ENCODE results near the gene ZNF385B.

ZNF385B gene

DNA sequence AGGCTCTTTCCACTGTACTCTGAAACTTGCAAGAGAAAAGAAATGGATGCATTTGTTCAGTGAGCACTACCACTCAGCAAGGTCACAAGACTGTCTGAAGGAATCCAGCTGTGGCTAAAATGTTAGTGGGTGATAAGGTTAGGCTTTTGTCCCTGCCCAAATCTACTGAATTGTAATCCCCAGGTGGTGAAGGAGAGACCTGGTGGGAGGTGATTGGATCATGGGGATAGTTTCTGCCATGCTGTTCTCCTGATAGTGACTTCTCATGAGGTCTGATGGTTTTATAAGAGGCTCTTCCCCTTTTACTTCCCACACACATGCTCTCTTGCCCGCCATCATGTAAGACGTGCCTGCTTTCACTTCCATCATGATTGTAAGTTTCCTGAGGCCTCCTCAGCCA, 68.2 kb downstream of the ZNF385B start:
- no peaks in the 10 kb centered on the region for H3K9me2 ChIP-seq (replicated peaks; ENCODE audit: insufficient read depth, low read length)
- no peaks in the 10 kb centered on the region for H3K9me3 ChIP-seq (ENCODE audit: insufficient read depth, low read length)
- TF ChIP-seq EZH2phosphoT487 (conservative IDR thresholded peaks at IDR 0.05; ENCODE audit: low read length), result no peak
- TF ChIP-seq, protein P1, sequence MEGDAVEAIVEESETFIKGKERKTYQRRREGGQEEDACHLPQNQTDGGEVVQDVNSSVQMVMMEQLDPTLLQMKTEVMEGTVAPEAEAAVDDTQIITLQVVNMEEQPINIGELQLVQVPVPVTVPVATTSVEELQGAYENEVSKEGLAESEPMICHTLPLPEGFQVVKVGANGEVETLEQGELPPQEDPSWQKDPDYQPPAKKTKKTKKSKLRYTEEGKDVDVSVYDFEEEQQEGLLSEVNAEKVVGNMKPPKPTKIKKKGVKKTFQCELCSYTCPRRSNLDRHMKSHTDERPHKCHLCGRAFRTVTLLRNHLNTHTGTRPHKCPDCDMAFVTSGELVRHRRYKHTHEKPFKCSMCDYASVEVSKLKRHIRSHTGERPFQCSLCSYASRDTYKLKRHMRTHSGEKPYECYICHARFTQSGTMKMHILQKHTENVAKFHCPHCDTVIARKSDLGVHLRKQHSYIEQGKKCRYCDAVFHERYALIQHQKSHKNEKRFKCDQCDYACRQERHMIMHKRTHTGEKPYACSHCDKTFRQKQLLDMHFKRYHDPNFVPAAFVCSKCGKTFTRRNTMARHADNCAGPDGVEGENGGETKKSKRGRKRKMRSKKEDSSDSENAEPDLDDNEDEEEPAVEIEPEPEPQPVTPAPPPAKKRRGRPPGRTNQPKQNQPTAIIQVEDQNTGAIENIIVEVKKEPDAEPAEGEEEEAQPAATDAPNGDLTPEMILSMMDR (IDR thresholded peaks at IDR 0.05; ENCODE audit: insufficient read depth, low read length, poor library complexity, severe bottlenecking), result no peak
- H3K4me3 ChIP-seq (ENCODE audit: insufficient read depth, low read length, poor library complexity, severe bottlenecking), result no peak overlapping the region
- 0 out of 2 replicates have a peak, but pooled peaks cover 4% of the 10 kb centered on the region for H3K36me3 ChIP-seq (ENCODE audit: low read length)
- H3K79me2 ChIP-seq (ENCODE audit: insufficient read depth, low read length), result no peaks in the 10 kb centered on the region; the same call in 1 of the 2 replicates
- H3K27ac ChIP-seq (ENCODE audit: low read depth, low read length), result no peak overlapping the region
- no peak overlapping the region for H3K4me2 ChIP-seq (ENCODE audit: low read depth, low read length, poor library complexity, severe bottlenecking)
- H3K9ac ChIP-seq (ENCODE audit: low read length), result no peak overlapping the region
- no peaks in the 10 kb centered on the region for H3K27me3 ChIP-seq (ENCODE audit: low read length)
- no peak overlapping the region for H2AFZ ChIP-seq (ENCODE audit: low read depth, low read length, severe bottlenecking)
- H3F3A ChIP-seq (ENCODE audit: insufficient read depth), result no peaks in the 10 kb centered on the region
- no peaks in the 10 kb centered on the region for H4K20me1 ChIP-seq (ENCODE audit: low read depth, low read length)

DNA sequence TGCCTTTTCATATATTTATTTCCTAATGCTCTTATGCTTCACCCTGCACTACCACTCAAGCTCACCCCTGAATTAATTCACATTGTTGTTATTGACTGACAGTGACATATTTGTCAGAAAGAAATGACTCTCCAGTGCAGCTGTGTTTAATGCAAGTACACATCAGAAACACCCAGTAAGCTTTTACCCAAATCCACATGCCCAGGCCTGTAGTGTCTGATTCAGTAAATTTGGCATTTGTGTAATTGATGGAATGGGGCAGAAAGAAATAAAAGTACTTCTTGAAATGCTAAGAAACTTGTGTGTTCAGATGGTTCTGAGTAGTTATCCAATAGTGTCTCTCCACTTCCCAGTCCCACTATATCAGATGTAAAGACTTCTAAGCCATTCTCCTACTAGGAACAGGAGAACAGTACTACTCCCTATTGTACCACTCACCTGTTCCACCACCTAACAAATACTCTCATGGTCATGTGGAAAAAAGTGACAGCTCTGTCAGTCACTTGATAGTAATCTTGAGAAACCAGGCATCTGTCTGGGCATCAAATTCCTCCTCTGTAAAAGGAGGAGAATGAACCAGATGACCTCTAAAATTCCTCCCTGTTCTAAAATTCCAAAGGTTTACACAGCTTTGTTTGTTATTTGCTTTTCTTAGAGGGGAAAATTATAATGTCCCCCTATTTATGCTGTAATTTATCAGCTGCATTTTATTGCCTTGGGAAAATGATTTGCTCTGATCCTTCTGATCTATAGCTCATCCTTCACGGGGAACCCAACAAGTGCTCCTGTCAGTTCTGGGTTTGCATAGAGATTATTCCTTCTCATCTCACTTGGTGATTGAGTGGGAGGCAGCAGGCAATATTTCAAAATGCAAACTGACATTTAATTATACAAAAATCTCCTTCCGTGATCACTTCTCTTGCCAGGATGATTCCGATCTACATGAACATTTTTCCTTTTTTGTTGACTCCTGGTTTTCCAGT, 70.9 kb downstream of the ZNF385B start:
- no peaks in the 10 kb centered on the region for H3K9me2 ChIP-seq (replicated peaks; ENCODE audit: insufficient read depth, low read length)
- H3F3A ChIP-seq (ENCODE audit: insufficient read depth), result no peaks in the 10 kb centered on the region
- H3K4me3 ChIP-seq (ENCODE audit: insufficient read depth, low read length, poor library complexity, severe bottlenecking), result no peak overlapping the region
- no peak overlapping the region for H3K27ac ChIP-seq (ENCODE audit: low read depth, low read length)
- TF ChIP-seq, protein P1 (IDR thresholded peaks at IDR 0.05; ENCODE audit: insufficient read depth, low read length, poor library complexity, severe bottlenecking), result no peak
- TF ChIP-seq EZH2phosphoT487 (conservative IDR thresholded peaks at IDR 0.05; ENCODE audit: low read length), result no peak
- no peaks in the 10 kb centered on the region for H3K9me3 ChIP-seq (ENCODE audit: insufficient read depth, low read length)
- no peaks in the 10 kb centered on the region for H3K27me3 ChIP-seq (ENCODE audit: low read length)
- peaks cover 2% of the 10 kb centered on the region; the same call in 1 of the 2 replicates for H3K79me2 ChIP-seq (ENCODE audit: insufficient read depth, low read length)
- no peak overlapping the region for H3K4me2 ChIP-seq (ENCODE audit: low read depth, low read length, poor library complexity, severe bottlenecking)
- no peak overlapping the region for H3K9ac ChIP-seq (ENCODE audit: low read length)
- H2AFZ ChIP-seq (ENCODE audit: low read depth, low read length, severe bottlenecking), result no peak overlapping the region
- 0 out of 2 replicates have a peak, but pooled peaks cover 4% of the 10 kb centered on the region for H3K36me3 ChIP-seq (ENCODE audit: low read length)
- H4K20me1 ChIP-seq (ENCODE audit: low read depth, low read length), result no peaks in the 10 kb centered on the region

DNA sequence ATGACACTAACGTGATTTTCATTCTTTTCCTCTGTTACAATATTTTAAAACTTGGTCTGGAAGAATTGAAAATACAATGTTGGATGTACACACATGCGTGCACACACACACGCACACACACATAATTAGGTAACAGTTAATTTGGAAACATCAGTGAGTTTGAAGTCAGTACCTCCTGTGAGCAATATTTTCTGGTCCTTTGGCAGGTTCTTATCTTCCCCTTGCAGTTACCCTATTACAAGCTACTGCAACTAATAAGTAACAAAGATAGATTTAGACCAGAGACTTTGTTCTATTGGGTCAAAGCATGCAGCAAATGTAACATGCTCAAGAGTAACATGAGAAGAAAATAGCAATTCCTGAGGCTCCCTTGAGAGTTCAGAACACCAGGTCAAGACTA, 73.3 kb downstream of the ZNF385B start:
- H3K9ac ChIP-seq (ENCODE audit: low read length), result no peak overlapping the region
- no peaks in the 10 kb centered on the region for H3K27me3 ChIP-seq (ENCODE audit: low read length)
- H3K4me3 ChIP-seq (ENCODE audit: insufficient read depth, low read length, poor library complexity, severe bottlenecking), result no peak overlapping the region
- H3K27ac ChIP-seq (ENCODE audit: low read depth, low read length), result no peak overlapping the region
- peaks cover 11% of the 10 kb centered on the region for H3K79me2 ChIP-seq (ENCODE audit: insufficient read depth, low read length)
- H3K4me2 ChIP-seq (ENCODE audit: low read depth, low read length, poor library complexity, severe bottlenecking), result no peak overlapping the region
- no peak for TF ChIP-seq EZH2phosphoT487 (conservative IDR thresholded peaks at IDR 0.05; ENCODE audit: low read length)
- TF ChIP-seq, protein P1 (IDR thresholded peaks at IDR 0.05; ENCODE audit: insufficient read depth, low read length, poor library complexity, severe bottlenecking), result no peak
- no peak overlapping the region for H2AFZ ChIP-seq (ENCODE audit: low read depth, low read length, severe bottlenecking)
- H3F3A ChIP-seq (ENCODE audit: insufficient read depth), result no peaks in the 10 kb centered on the region
- no peaks in the 10 kb centered on the region for H3K9me2 ChIP-seq (replicated peaks; ENCODE audit: insufficient read depth, low read length)
- H3K9me3 ChIP-seq (ENCODE audit: insufficient read depth, low read length), result no peaks in the 10 kb centered on the region
- no peaks in the 10 kb centered on the region for H3K36me3 ChIP-seq (ENCODE audit: low read length)
- no peaks in the 10 kb centered on the region for H4K20me1 ChIP-seq (ENCODE audit: low read depth, low read length)
